Subcutaneous preadipocyte (primary cell): ENCODE data around the gene CNTN4. TPM values are rescaled to one million over a fixed set of nuclear protein-coding genes. Genes with fewer than 3 reads are reported as not detected.

Experiments used
- small RNA-seq: library from RNA; depleted of rRNA; stranded (forward); fragments of <200 nt; gene quantifications from one replicate; pipeline ENCODE3, GENCODE V24; 2012
- total RNA-seq: library from RNA; depleted of rRNA; stranded (reverse); fragments of >200 nt; gene quantifications from 2 replicates; pipeline ENCODE4 v1.2.3, GENCODE V29; 2012

The CNTN4 gene
- not detected in 2 replicates for total RNA-seq

GRCh38 chr3:2098398-2099027 is at the start of gene CNTN4:
CNTN4 (plus strand) TSS chr3:2098866.

Small RNA genes within 50 kb of the gene (small RNA-seq; reads per million reads assigned to genes)
- gene RF00416 = not detected
- not detected for gene RN7SKP144
